Hematopoietic multipotent progenitor cell treated with erythropoietin and hydrocortisone succinate and interleukin-3 and kit ligand, for 4 days (in vitro differentiated cells): ENCODE data around the gene XKR8.
A peak's percentile ranks its signal among the peaks of the same experiment; 100 is the strongest.
"Not testable (repeated sequence)": the region's sequence is repeated elsewhere in the genome, so short reads cannot be mapped to it uniquely, and the experiment has no call there.

Experiments used
- DNase-seq: peaks from one replicate; pipeline ENCODE4 v3.0.0-alpha.2; 2015

Gene XKR8

GRCh38 chr1:27993241-27993640 is 33.5 kb downstream of the XKR8 start:
- peak; percentile 56 for DNase-seq

- peak; percentile 81 for DNase-seq
These were observed 34.3 kb downstream of the XKR8 start for GRCh38 chr1:27994060-27994459.

GRCh38 chr1:27994526-27994925 is 34.8 kb downstream of the XKR8 start:
- not testable (repeated sequence) for DNase-seq

GRCh38 chr1:27999055-27999454 is 39.3 kb downstream of the XKR8 start:
- no peak for DNase-seq

- DNase-seq, result no peak
These were observed 42.8 kb downstream of the XKR8 start for GRCh38 chr1:28002600-28002999.

GRCh38 chr1:28003117-28003516 is 43.3 kb downstream of the XKR8 start:
- DNase-seq, result not testable (repeated sequence)

GRCh38 chr1:28010969-28011368 is 51.2 kb downstream of the XKR8 start:
- no peak for DNase-seq
